ENCODE data around the gene PBXIP1.
"Not testable (repeated sequence)": the region's sequence is repeated elsewhere in the genome, so short reads cannot be mapped to it uniquely, and the experiment has no call there.

PBXIP1 gene

DNA sequence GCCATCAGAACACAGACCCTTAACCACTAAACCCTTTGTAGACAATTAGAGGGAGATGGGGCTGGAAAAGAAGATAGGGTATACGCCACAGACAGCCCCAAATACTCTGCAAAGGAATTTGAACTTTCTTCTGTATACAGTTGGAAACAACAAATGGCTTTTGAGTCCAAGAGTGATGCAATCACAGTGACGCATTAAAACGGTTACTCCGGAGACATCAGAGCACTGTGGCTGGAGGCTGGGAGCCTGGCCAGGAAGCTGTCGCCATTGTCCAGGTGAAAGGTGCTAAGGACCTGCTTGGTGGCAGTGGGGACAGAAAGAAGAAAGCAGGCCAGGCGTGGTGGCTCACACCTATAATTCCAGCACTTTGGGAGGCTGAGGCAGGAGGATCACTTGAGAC lies 31.4 kb upstream of the PBXIP1 start:
- TF ChIP-seq, protein P1, sequence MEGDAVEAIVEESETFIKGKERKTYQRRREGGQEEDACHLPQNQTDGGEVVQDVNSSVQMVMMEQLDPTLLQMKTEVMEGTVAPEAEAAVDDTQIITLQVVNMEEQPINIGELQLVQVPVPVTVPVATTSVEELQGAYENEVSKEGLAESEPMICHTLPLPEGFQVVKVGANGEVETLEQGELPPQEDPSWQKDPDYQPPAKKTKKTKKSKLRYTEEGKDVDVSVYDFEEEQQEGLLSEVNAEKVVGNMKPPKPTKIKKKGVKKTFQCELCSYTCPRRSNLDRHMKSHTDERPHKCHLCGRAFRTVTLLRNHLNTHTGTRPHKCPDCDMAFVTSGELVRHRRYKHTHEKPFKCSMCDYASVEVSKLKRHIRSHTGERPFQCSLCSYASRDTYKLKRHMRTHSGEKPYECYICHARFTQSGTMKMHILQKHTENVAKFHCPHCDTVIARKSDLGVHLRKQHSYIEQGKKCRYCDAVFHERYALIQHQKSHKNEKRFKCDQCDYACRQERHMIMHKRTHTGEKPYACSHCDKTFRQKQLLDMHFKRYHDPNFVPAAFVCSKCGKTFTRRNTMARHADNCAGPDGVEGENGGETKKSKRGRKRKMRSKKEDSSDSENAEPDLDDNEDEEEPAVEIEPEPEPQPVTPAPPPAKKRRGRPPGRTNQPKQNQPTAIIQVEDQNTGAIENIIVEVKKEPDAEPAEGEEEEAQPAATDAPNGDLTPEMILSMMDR (IDR thresholded peaks at IDR 0.05; ENCODE audit: low read depth, low read length, missing control alignments) = no peak
- H3K4me3 ChIP-seq (ENCODE audit: low read depth, low read length) = no peak overlapping the region
- DNase-seq (ENCODE audit: low read depth) = no peak
- in situ Hi-C loops (cut with HindIII; ENCODE audit: low sequenced_read_pairs) = no loop called here

DNA sequence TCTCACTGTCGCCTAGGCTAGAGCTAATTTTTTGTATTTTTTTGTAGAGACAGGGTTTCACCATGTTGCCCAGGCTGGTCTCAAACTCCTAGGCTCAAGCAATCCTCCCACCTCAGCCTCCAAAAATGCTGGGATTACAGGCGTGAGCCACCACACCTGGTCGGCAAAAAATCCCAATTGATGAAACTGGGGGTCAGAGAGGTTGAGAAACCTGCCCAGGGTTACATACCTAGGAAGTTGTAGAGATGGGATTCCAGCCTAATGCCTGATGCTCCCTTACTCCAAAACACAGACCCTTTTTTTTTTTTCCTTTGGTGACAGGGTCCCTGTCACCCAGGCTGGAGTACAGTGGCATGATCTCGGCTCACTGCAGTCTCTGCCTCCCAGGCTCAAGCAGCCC lies 30.8 kb upstream of the PBXIP1 start:
- in situ Hi-C loops (cut with HindIII; ENCODE audit: low sequenced_read_pairs); DNase-seq (ENCODE audit: low read depth); H3K4me3 ChIP-seq (ENCODE audit: low read depth, low read length): not testable (repeated sequence)

DNA sequence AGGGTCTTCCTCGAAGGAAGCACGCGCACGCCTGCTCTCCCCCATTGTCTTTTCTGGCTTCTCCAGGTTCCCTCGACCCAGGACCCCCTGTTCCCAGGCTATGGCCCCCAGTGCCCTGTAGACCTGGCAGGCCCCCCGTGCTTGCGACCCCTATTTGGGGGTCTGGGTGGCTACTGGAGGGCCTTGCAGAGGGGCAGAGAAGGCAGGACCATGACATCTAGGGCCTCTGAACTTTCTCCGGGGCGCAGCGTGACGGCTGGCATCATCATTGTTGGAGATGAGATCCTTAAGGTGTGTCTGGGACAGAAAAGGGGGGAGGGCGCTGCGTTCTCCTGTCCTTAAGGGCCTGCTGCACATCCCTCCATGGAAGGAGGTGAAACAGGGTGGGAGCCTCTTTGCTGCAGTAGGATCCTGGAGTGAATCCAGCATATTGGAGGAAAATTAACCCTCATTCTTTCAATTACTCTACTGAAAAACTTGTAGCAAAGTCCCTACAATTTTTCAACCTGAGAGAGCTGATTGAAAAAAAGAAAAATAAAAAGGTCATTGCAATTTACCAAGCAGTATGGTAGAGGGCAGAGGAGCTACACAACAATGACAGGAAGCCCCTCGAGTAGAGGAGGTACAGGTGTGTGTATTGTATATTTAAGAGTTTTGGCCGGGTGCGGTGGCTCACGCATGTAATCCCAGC lies 28.0 kb upstream of the PBXIP1 start:
- no peak for DNase-seq (ENCODE audit: low read depth)
- TF ChIP-seq, protein P1 (IDR thresholded peaks at IDR 0.05; ENCODE audit: low read depth, low read length, missing control alignments) = no peak
- in situ Hi-C loops (cut with HindIII; ENCODE audit: low sequenced_read_pairs) = no loop called here
- peak overlapping the region; percentile 76 for H3K4me3 ChIP-seq (ENCODE audit: low read depth, low read length)

DNA sequence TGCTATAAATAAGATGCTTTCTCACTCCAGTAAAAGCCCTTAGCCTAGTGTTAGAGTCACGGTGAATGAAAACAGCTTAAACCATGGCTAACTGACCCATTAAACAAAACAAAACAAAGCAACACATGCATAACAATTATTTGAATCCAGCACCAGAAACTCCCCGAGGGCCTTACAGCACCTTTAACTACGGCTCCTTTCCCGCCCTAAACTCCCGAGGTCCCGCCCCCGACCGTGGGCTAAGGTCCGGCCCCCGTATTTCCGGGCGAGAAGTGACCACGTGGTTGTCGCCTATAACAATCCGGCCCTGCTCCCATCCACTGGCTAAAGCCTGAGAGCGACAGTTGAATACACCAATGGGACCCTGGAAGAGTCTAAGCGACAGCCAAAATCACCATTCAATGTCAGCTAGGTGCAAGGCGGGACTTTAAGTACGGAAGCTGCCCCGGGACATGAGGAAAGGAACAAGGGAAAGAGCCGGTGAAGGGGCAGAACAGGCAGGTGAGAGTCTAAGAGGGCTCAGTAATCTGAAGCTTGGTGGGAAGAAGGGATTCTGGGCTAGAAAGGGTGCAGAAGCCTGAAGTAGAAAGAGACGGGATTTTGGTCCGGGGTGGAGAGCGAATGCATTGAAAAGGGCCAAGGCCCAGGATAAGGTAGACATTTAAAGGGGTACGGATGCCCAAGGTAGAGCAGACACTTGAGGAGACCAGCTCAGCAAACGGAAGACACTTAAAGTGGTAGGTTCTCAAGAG lies 27.2 kb upstream of the PBXIP1 start, which contains the start of gene FLAD1:
TSS of gene FLAD1 (plus strand) at position 448 of the 752 bp plus-strand sequence. CDS start 351 bp downstream, outside the sequence.
- in situ Hi-C loops (cut with HindIII; ENCODE audit: low sequenced_read_pairs) = no loop called here
- H3K4me3 ChIP-seq (ENCODE audit: low read depth, low read length) = peak within 1 kb of the TSS; percentile 76
- TF ChIP-seq, protein P1 (IDR thresholded peaks at IDR 0.05; ENCODE audit: low read depth, low read length, missing control alignments) = no peak
- peak; percentile 100 for DNase-seq (ENCODE audit: low read depth)

DNA sequence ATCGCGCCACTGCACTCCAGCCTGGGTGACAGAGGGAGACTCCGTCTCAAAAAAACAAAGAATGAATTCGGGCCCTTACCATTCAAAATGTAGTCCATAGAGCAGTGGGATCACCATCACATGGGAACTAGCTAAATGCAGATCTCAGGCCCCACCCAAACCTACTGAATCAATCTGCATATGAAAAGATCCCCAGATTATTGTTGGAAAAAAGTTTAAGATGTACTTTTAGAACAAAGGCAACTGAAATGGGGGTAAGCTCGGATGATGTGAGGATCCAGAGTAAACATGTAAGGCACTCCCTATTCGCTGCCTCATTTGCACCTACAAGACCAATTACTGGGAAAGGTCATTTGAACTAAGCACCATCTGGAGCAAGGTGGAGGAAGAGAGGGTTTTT lies 26.4 kb upstream of the PBXIP1 start:
- DNase-seq (ENCODE audit: low read depth) = no peak
- in situ Hi-C loops (cut with HindIII; ENCODE audit: low sequenced_read_pairs) = no loop called here
- TF ChIP-seq, protein P1 (IDR thresholded peaks at IDR 0.05; ENCODE audit: low read depth, low read length, missing control alignments) = no peak
- H3K4me3 ChIP-seq (ENCODE audit: low read depth, low read length) = peak overlapping the region; percentile 76

DNA sequence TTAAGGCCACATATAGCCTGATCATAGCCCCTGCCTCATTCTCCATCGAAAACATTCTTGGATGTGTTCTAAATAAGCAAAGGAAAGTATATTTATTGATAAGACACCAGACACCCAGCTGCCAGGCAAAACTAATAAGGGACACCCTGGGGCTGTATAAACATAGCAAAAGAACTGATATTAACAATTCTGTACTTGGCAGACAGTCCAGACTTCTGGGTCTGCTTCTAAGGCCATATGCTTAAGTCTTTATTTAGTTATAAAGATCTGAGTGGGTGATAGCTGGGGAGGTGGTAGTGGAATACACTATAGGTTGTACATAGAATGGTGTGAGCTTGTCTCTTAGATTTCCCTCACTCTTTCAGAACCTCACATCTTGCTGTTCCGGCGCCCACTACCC lies 22.5 kb upstream of the PBXIP1 start:
- in situ Hi-C loops (cut with HindIII; ENCODE audit: low sequenced_read_pairs) = no loop called here
- DNase-seq (ENCODE audit: low read depth) = no peak
- no peak overlapping the region for H3K4me3 ChIP-seq (ENCODE audit: low read depth, low read length)
- TF ChIP-seq, protein P1 (IDR thresholded peaks at IDR 0.05; ENCODE audit: low read depth, low read length, missing control alignments) = no peak

DNA sequence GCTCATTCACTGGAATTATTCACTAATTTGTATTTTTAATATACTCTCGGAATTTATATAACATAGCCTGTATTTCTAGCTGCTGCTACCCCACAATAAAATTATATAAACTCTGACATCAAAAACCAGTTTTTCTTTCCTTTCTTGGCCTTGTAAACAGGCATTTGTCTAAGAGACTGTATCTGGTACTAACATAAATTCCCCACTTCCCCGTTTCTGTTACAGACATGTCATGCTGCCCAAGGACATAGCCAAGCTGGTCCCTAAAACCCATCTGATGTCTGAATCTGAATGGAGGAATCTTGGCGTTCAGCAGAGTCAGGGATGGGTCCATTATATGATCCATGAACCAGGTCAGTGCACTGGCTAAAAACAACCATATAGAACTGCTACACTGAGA lies 21.9 kb upstream of the PBXIP1 start:
- DNase-seq (ENCODE audit: low read depth); in situ Hi-C loops (cut with HindIII; ENCODE audit: low sequenced_read_pairs); H3K4me3 ChIP-seq (ENCODE audit: low read depth, low read length): not testable (repeated sequence)
